AG09309 (cell line): ENCODE measurements around the gene TCFL5.

Experiments
- DNase-seq: peaks from one replicate; pipeline ENCODE4 v3.0.0-alpha.2; 2010; ENCODE audit warnings: low read depth
- H3K4me3 ChIP-seq: 2 replicates; pipeline ENCODE4 v1.5.1; 2011; ENCODE audit warnings: mild to moderate bottlenecking, low read depth, low read length, moderate library complexity; ENCODE audit not compliant: control insufficient read depth
- TF ChIP-seq, protein P1 (sequence below): IDR thresholded peaks from 2 replicates; pipeline ENCODE4 v1.5.1; 2011; ENCODE audit warnings: mild to moderate bottlenecking, low read depth, low read length, inconsistent platforms; ENCODE audit not compliant: insufficient read depth, control insufficient read depth; ENCODE audit errors: missing control alignments

TCFL5 gene

GRCh38 chr20:62819494-62820174, 42.0 kb downstream of the TCFL5 start:
- no peak overlapping the region for H3K4me3 ChIP-seq
- DNase-seq: no peak
- TF ChIP-seq, protein P1, sequence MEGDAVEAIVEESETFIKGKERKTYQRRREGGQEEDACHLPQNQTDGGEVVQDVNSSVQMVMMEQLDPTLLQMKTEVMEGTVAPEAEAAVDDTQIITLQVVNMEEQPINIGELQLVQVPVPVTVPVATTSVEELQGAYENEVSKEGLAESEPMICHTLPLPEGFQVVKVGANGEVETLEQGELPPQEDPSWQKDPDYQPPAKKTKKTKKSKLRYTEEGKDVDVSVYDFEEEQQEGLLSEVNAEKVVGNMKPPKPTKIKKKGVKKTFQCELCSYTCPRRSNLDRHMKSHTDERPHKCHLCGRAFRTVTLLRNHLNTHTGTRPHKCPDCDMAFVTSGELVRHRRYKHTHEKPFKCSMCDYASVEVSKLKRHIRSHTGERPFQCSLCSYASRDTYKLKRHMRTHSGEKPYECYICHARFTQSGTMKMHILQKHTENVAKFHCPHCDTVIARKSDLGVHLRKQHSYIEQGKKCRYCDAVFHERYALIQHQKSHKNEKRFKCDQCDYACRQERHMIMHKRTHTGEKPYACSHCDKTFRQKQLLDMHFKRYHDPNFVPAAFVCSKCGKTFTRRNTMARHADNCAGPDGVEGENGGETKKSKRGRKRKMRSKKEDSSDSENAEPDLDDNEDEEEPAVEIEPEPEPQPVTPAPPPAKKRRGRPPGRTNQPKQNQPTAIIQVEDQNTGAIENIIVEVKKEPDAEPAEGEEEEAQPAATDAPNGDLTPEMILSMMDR: no peak

- DNase-seq: no peak
- TF ChIP-seq, protein P1: no peak
- H3K4me3 ChIP-seq: no peak overlapping the region
Measured at GRCh38 chr20:62818592-62819493, 42.8 kb downstream of the TCFL5 start.

DNA sequence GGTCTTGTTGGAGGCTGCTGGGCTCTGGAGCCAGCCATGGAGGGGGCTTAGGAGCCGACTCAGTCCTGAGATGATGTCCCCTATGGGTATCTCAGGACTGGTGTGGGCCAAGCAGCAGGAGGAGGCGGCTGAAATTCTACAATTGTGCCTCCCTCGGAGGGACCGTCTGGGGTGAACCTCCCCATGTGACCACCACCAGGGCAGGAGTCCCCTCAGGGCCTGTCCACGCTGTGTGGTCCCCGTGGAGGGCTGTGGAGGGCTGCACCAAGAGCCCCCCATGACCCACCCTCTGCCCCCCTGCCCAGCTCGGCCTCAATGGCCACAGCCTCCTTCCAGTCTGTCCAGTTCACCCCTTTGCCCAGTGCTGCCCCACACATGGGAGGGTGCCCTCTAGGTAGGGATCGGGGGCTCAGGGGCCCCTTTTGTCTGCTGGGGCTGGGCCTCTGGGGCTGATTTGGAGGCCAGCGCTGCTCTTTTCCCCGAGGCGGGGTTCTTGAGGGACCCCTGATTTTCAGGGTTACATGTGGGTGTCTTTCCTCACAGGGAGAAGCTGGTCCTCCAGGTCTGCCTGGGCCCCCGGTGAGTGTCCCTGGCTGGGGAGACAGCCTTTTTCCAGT, 43.5 kb downstream of the TCFL5 start:
- no peak for DNase-seq
- H3K4me3 ChIP-seq: no peak overlapping the region
- TF ChIP-seq, protein P1: no peak

DNA sequence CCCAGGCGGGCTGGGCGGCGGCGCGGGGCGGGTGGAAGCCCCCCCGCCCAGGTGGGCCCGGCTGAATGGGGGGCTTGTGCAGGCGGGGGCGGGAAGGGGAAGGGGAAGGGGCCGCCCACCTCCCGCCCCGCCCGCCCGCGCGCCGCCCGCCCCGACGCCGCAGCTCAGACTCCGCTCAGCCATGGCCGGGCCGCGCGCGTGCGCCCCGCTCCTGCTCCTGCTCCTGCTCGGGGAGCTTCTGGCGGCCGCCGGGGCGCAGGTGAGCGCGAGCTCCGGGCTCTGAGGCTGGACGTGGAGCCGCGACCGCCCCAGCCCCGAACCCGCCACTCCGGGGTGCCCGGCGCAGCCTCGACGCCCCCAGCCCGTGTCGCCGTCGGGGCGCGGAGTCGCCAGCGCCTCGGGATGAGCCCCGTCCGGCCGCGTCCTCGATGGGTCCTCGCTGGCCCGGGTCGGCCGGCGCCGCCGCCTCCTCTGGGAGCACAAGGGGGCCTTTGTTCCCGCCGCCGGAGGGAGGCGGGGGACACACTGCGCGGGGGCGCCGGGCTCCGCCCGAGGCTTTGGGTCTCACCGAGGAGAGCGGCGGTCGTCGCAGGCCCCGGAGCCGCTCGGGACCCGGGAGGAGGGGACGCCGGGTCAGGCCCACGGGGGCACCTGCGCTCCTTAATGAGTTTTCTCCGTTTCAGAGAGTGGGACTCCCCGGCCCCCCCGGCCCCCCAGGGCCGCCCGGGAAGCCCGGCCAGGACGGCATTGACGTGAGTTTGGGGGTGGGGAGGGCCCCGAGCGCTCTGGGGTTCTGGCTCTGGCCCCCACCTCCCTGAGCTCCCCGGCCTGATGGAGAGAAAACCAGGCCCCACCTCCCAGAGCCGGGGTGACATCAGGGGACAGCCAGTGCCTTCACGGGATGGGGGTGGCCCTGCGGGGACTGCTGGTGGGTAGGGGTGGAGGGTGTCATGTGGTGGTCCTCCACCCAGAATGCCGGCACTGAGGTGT, 44.4 kb downstream of the TCFL5 start, which contains the start of gene COL9A3:
TSS of gene COL9A3 (plus strand) at position 167 of the 990 bp plus-strand sequence. CDS start at position 182, 15 bp downstream.
- H3K4me3 ChIP-seq: peak within 1 kb of the TSS; percentile 28
- DNase-seq: no peak
- TF ChIP-seq, protein P1: no peak

DNA sequence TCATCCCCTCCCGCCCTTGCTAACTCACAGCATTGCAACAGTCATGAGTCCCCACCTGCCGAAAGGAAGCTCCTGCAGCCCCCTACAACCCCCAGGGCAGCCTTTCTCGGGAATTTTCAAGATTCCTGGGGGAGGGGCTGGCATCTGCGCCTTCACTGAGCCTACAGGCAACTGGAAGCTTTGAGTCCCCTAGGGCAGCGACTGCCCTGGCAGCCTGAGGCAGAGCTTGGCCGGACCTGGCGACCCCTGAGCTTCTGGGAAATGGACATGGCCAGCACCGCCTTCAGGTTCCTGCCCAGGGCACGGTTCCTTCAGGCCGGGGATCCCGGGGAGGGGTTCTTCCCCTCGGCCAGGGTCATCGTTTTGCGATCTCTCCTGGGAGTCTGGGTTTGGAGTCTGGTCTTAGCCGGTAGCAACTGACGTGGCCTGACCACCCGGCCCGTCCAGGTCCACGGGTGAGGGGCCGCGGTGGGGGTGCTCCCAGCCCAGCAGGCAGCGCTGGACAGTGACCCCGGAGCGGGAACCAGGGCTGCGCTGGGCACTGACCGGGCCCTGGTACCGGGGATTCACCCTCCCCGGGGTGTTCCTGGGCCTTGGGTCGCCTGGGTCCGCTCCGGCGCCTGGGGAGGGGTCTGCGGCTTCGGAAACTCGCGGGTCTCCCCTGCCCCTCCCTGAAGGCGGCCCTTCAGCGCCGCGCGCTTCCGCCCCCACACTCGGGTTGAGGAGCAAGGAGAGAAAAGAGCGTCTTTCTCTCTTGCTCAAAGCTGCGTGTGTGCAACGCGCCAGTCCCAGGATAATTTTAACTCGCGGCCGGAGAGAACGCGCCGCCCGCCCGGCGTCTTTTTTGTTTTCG, 45.4 kb downstream of the TCFL5 start:
- H3K4me3 ChIP-seq: peak overlapping the region; percentile 28
- DNase-seq: no peak
- TF ChIP-seq, protein P1: no peak
